ENCODE measurements around the gene TMEM61. TPM values are rescaled to one million over a fixed set of nuclear protein-coding genes. Genes with fewer than 3 reads are reported as not detected.
"Not testable (repeated sequence)": the region's sequence is repeated elsewhere in the genome, so short reads cannot be mapped to it uniquely, and the experiment has no call there.

The TMEM61 gene
- polyA plus RNA-seq, 4 donors, result 2.2 to 6.7 (median 4.8) TPM

GRCh38 chr1:54952950-54953718 is 27.3 kb upstream of the TMEM61 start:
- H3K4me1 ChIP-seq (ENCODE audit: control insufficient read depth in 3 of 3, insufficient read depth in 2 of 3, low read depth in 1 of 3, low read length in 2 of 3), result peaks cover 0 to 6% (median 0%) of the 10 kb centered on the region in 3 donors
- no peak overlapping the region for H3K4me3 ChIP-seq (ENCODE audit: low read depth in 1 of 3, low read length in 3 of 3)
- 77 to 80% (median 78%) methylated on average over 4 of the region's 4 CpGs for WGBS, 3 donors
- H3K9me3 ChIP-seq (ENCODE audit: control insufficient read depth in 2 of 2, insufficient read depth in 1 of 2, low read depth in 1 of 2, low read length in 1 of 2), result peaks cover 0 to 10% of the 10 kb centered on the region in 2 donors
- no peak overlapping the region for H3K27ac ChIP-seq (ENCODE audit: low read depth in 1 of 3, low read length in 2 of 3)
- FAIRE-seq, result no peak
- DNase-seq, result no peak
- no peaks in the 10 kb centered on the region for H3K27me3 ChIP-seq (ENCODE audit: control insufficient read depth in 3 of 3, insufficient read depth in 3 of 3, low read length in 3 of 3)
- H3K36me3 ChIP-seq (ENCODE audit: control insufficient read depth in 3 of 3, insufficient read depth in 2 of 3, low read depth in 1 of 3, low read length in 3 of 3), result no peaks in the 10 kb centered on the region

GRCh38 chr1:54953846-54954245 is 26.6 kb upstream of the TMEM61 start:
- no peak for DNase-seq
- no peak overlapping the region for H3K27ac ChIP-seq (ENCODE audit: low read depth in 1 of 3, low read length in 2 of 3)
- peaks cover 0 to 13% of the 10 kb centered on the region in 2 donors for H3K9me3 ChIP-seq (ENCODE audit: control insufficient read depth in 2 of 2, insufficient read depth in 1 of 2, low read depth in 1 of 2, low read length in 1 of 2)
- no peak overlapping the region for H3K4me3 ChIP-seq (ENCODE audit: low read depth in 1 of 3, low read length in 3 of 3)
- 81 to 88% (median 83%) methylated on average over 3 of the region's 3 CpGs for WGBS, 3 donors
- H3K36me3 ChIP-seq (ENCODE audit: control insufficient read depth in 3 of 3, insufficient read depth in 2 of 3, low read depth in 1 of 3, low read length in 3 of 3), result no peaks in the 10 kb centered on the region
- H3K27me3 ChIP-seq (ENCODE audit: control insufficient read depth in 3 of 3, insufficient read depth in 3 of 3, low read length in 3 of 3), result no peaks in the 10 kb centered on the region
- peaks cover 0 to 6% (median 0%) of the 10 kb centered on the region in 3 donors for H3K4me1 ChIP-seq (ENCODE audit: control insufficient read depth in 3 of 3, insufficient read depth in 2 of 3, low read depth in 1 of 3, low read length in 2 of 3)
- no peak for FAIRE-seq

- WGBS, 3 donors, result 47 to 67% (median 48%) methylated on average over 1 of the region's 1 CpG
- DNase-seq, result no peak
- Histone ChIP-seq H3K9me3 (ENCODE audit: control insufficient read depth in 2 of 2, insufficient read depth in 1 of 2, low read depth in 1 of 2, low read length in 1 of 2) (peaks cover 0 to 13% of the 10 kb centered on the region in 2 donors), H3K27me3 (ENCODE audit: control insufficient read depth in 3 of 3, insufficient read depth in 3 of 3, low read length in 3 of 3) (no peaks in the 10 kb centered on the region), H3K4me3 (ENCODE audit: low read depth in 1 of 3, low read length in 3 of 3) (no peak overlapping the region), H3K36me3 (ENCODE audit: control insufficient read depth in 3 of 3, insufficient read depth in 2 of 3, low read depth in 1 of 3, low read length in 3 of 3) (no peaks in the 10 kb centered on the region), H3K4me1 (ENCODE audit: control insufficient read depth in 3 of 3, insufficient read depth in 2 of 3, low read depth in 1 of 3, low read length in 2 of 3) (peaks cover 0 to 2% (median 0%) of the 10 kb centered on the region in 3 donors), H3K27ac (ENCODE audit: low read depth in 1 of 3, low read length in 2 of 3) (no peak overlapping the region)
- no peak for FAIRE-seq
Observed at GRCh38 chr1:54955359-54955758, 25.1 kb upstream of the TMEM61 start.

- H3K27ac ChIP-seq (ENCODE audit: low read depth in 1 of 3, low read length in 2 of 3), result no peak overlapping the region
- H3K36me3 ChIP-seq (ENCODE audit: control insufficient read depth in 3 of 3, insufficient read depth in 2 of 3, low read depth in 1 of 3, low read length in 3 of 3), result no peaks in the 10 kb centered on the region
- no peak for FAIRE-seq
- H3K27me3 ChIP-seq (ENCODE audit: control insufficient read depth in 3 of 3, insufficient read depth in 3 of 3, low read length in 3 of 3), result no peaks in the 10 kb centered on the region
- peaks cover 0 to 13% of the 10 kb centered on the region in 2 donors for H3K9me3 ChIP-seq (ENCODE audit: control insufficient read depth in 2 of 2, insufficient read depth in 1 of 2, low read depth in 1 of 2, low read length in 1 of 2)
- WGBS, 3 donors, result 79 to 83% (median 81%) methylated on average over 4 of the region's 4 CpGs
- no peak overlapping the region for H3K4me3 ChIP-seq (ENCODE audit: low read depth in 1 of 3, low read length in 3 of 3)
- DNase-seq, result no peak
- no peaks in the 10 kb centered on the region for H3K4me1 ChIP-seq (ENCODE audit: control insufficient read depth in 3 of 3, insufficient read depth in 2 of 3, low read depth in 1 of 3, low read length in 2 of 3)
Observed at GRCh38 chr1:54956726-54957125, 23.7 kb upstream of the TMEM61 start.

- H3K27ac ChIP-seq (ENCODE audit: low read depth in 1 of 3, low read length in 2 of 3), result no peak overlapping the region
- FAIRE-seq, result no peak
- no peak overlapping the region for H3K4me3 ChIP-seq (ENCODE audit: low read depth in 1 of 3, low read length in 3 of 3)
- H3K4me1 ChIP-seq (ENCODE audit: control insufficient read depth in 3 of 3, insufficient read depth in 2 of 3, low read depth in 1 of 3, low read length in 2 of 3), result no peaks in the 10 kb centered on the region
- WGBS, 3 donors, result 41 to 65% (median 58%) methylated on average over 3 of the region's 3 CpGs
- H3K36me3 ChIP-seq (ENCODE audit: control insufficient read depth in 3 of 3, insufficient read depth in 2 of 3, low read depth in 1 of 3, low read length in 3 of 3), result no peaks in the 10 kb centered on the region
- H3K9me3 ChIP-seq (ENCODE audit: control insufficient read depth in 2 of 2, insufficient read depth in 1 of 2, low read depth in 1 of 2, low read length in 1 of 2), result peaks cover 0 to 13% of the 10 kb centered on the region in 2 donors
- DNase-seq, result no peak
- H3K27me3 ChIP-seq (ENCODE audit: control insufficient read depth in 3 of 3, insufficient read depth in 3 of 3, low read length in 3 of 3), result no peaks in the 10 kb centered on the region
Observed at GRCh38 chr1:54959241-54959640, 21.2 kb upstream of the TMEM61 start.

GRCh38 chr1:54962612-54963395 is 17.6 kb upstream of the TMEM61 start:
- no peaks in the 10 kb centered on the region for H3K36me3 ChIP-seq (ENCODE audit: control insufficient read depth in 3 of 3, insufficient read depth in 2 of 3, low read depth in 1 of 3, low read length in 3 of 3)
- H3K27ac ChIP-seq (ENCODE audit: low read depth in 1 of 3, low read length in 2 of 3), result no peak overlapping the region
- WGBS, 3 donors, result 56 to 68% (median 67%) methylated on average over 4 of the region's 4 CpGs
- FAIRE-seq (no peak), DNase-seq (no peak)
- H3K27me3 ChIP-seq (ENCODE audit: control insufficient read depth in 3 of 3, insufficient read depth in 3 of 3, low read length in 3 of 3), result no peaks in the 10 kb centered on the region
- H3K9me3 ChIP-seq (ENCODE audit: control insufficient read depth in 2 of 2, insufficient read depth in 1 of 2, low read depth in 1 of 2, low read length in 1 of 2), result peaks cover 0 to 3% of the 10 kb centered on the region in 2 donors
- H3K4me1 ChIP-seq (ENCODE audit: control insufficient read depth in 3 of 3, insufficient read depth in 2 of 3, low read depth in 1 of 3, low read length in 2 of 3), result no peaks in the 10 kb centered on the region
- H3K4me3 ChIP-seq (ENCODE audit: low read depth in 1 of 3, low read length in 3 of 3), result no peak overlapping the region

- not testable (repeated sequence) for H3K27me3 ChIP-seq (ENCODE audit: control insufficient read depth in 3 of 3, insufficient read depth in 3 of 3, low read length in 3 of 3); H3K27ac ChIP-seq (ENCODE audit: low read depth in 1 of 3, low read length in 2 of 3); H3K36me3 ChIP-seq (ENCODE audit: control insufficient read depth in 3 of 3, insufficient read depth in 2 of 3, low read depth in 1 of 3, low read length in 3 of 3); FAIRE-seq; DNase-seq; H3K4me3 ChIP-seq (ENCODE audit: low read depth in 1 of 3, low read length in 3 of 3); H3K9me3 ChIP-seq (ENCODE audit: control insufficient read depth in 2 of 2, insufficient read depth in 1 of 2, low read depth in 1 of 2, low read length in 1 of 2); H3K4me1 ChIP-seq (ENCODE audit: control insufficient read depth in 3 of 3, insufficient read depth in 2 of 3, low read depth in 1 of 3, low read length in 2 of 3)
- 73 to 85% (median 80%) methylated on average over 5 of the region's 5 CpGs for WGBS, 3 donors
Observed at GRCh38 chr1:54963829-54964228, 16.6 kb upstream of the TMEM61 start.

GRCh38 chr1:54965624-54966340 is 14.6 kb upstream of the TMEM61 start:
- H3K27me3 ChIP-seq (ENCODE audit: control insufficient read depth in 3 of 3, insufficient read depth in 3 of 3, low read length in 3 of 3), result no peaks in the 10 kb centered on the region
- H3K4me1 ChIP-seq (ENCODE audit: control insufficient read depth in 3 of 3, insufficient read depth in 2 of 3, low read depth in 1 of 3, low read length in 2 of 3), result peaks cover 0 to 2% (median 0%) of the 10 kb centered on the region in 3 donors
- FAIRE-seq (no peak), DNase-seq (no peak)
- no peaks in the 10 kb centered on the region for H3K36me3 ChIP-seq (ENCODE audit: control insufficient read depth in 3 of 3, insufficient read depth in 2 of 3, low read depth in 1 of 3, low read length in 3 of 3)
- no peaks in the 10 kb centered on the region for H3K9me3 ChIP-seq (ENCODE audit: control insufficient read depth in 2 of 2, insufficient read depth in 1 of 2, low read depth in 1 of 2, low read length in 1 of 2)
- no peak overlapping the region for H3K4me3 ChIP-seq (ENCODE audit: low read depth in 1 of 3, low read length in 3 of 3)
- H3K27ac ChIP-seq (ENCODE audit: low read depth in 1 of 3, low read length in 2 of 3), result no peak overlapping the region
- 41 to 56% (median 48%) methylated on average over 7 of the region's 7 CpGs for WGBS, 3 donors

Data from small intestine (tissue), 7 donors.